GM12873 (cell line): ENCODE results near the gene MOSPD3.

Source experiments
- TF ChIP-seq, protein P1 (sequence below): IDR thresholded peaks from 2 replicates; pipeline ENCODE4 v1.5.1; 2012; ENCODE audit warnings: low read depth, mild to moderate bottlenecking, moderate library complexity, low read length, control low read depth; ENCODE audit not compliant: insufficient read depth; ENCODE audit errors: missing control alignments

The MOSPD3 gene

DNA sequence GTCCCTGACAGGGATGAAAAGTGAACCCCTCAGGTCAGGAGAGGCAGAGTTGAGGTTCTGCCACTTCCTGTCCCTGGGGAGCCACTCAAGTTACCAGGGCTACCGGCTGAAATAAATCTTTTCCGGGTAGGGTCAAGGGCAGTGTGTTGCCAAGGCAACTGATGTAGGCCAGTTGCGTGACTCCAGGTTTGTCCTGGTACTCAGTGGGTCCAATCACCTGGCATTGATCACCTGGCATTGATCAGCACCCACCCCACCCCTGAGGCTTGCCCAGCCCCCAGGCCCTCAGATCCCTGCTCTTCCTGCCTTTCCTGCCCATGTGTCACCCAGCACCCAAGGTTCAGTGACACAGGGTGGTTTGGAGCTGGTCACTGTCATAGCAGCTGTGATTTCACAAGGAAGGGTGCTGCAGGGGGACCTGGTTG, 44.6 kb upstream of the MOSPD3 start:
- TF ChIP-seq, protein P1, sequence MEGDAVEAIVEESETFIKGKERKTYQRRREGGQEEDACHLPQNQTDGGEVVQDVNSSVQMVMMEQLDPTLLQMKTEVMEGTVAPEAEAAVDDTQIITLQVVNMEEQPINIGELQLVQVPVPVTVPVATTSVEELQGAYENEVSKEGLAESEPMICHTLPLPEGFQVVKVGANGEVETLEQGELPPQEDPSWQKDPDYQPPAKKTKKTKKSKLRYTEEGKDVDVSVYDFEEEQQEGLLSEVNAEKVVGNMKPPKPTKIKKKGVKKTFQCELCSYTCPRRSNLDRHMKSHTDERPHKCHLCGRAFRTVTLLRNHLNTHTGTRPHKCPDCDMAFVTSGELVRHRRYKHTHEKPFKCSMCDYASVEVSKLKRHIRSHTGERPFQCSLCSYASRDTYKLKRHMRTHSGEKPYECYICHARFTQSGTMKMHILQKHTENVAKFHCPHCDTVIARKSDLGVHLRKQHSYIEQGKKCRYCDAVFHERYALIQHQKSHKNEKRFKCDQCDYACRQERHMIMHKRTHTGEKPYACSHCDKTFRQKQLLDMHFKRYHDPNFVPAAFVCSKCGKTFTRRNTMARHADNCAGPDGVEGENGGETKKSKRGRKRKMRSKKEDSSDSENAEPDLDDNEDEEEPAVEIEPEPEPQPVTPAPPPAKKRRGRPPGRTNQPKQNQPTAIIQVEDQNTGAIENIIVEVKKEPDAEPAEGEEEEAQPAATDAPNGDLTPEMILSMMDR, result no peak

DNA sequence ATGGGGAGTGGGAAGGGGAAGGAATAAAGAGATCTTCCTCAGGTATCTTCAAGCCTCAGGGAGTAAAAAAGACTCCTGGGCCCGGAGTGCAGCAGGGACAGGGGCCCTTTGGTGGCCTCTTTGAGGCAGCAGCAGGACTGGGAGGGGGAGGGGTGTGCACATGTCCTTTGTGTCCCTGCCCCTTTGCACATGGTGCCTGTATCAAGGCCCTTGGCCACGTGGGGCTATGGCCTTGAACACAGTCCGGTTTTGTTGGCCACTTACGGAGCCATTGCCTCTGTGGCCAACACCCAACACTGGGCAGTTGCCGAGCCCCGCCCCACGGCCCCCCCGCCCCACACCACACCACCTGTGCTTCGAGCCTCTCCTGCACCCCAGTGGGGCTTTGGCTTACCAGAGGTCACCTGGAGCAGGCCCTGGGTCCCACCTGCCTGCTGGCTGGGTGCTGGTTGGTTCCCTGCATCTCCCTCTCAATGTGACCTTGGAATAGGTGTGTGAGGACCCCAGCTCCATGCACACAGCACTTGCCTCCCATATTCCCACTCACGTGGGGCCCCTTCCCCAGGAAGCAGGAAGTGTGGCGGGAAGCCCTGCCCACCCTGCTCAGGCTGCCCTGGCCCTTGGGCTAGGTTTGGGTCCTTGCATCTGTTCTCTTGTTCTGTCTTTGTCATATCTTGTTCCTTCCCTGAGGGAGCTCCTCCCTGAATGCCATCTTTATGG, 44.0 kb upstream of the MOSPD3 start:
- TF ChIP-seq, protein P1, result no peak

DNA sequence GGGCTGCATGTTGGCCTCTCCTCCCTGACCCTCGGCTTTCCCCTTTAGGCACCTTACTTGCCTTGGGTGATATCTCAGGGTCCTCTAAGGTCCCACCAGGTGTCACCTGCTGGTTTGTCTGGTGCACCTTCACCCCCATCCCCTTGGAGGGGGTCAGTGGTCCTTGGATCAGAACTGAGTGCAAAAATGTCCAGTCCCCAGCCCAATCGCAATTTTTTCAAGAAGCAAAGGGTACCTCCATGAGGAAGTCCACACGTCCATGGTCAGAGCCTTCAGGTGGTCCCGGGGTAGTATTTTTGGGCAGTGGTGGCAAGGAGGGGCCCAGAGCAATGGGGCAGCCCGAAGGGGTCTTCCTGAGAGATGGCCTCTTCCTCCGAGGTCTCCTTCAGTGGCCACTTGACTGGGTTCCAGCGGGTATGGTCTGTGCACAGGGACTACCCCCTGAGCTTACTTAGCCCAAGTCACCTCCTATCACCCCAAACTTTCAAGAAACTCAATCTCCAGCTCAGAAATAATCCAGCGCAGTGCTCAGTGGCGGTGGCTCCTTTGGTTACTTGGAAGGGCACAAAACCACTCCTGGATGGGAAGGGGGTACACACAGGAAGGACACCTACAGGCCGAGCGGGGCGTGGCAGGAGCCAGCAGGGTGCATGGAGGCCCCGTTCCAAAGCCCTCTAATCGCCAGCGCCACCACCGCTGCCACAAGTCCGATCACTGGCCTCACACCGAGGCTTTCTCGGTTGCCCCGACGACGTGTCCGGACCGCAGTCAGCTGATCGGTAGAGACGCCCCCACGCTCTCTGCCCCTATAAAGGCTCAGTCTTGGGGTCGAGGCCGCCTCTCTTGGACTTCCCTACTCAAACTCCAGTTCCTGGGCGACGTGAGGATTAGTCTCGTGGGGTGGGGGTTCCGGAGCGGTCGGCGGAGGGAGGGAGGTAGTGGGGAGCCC, 43.2 kb upstream of the MOSPD3 start:
- TF ChIP-seq, protein P1, result peak; percentile 65

DNA sequence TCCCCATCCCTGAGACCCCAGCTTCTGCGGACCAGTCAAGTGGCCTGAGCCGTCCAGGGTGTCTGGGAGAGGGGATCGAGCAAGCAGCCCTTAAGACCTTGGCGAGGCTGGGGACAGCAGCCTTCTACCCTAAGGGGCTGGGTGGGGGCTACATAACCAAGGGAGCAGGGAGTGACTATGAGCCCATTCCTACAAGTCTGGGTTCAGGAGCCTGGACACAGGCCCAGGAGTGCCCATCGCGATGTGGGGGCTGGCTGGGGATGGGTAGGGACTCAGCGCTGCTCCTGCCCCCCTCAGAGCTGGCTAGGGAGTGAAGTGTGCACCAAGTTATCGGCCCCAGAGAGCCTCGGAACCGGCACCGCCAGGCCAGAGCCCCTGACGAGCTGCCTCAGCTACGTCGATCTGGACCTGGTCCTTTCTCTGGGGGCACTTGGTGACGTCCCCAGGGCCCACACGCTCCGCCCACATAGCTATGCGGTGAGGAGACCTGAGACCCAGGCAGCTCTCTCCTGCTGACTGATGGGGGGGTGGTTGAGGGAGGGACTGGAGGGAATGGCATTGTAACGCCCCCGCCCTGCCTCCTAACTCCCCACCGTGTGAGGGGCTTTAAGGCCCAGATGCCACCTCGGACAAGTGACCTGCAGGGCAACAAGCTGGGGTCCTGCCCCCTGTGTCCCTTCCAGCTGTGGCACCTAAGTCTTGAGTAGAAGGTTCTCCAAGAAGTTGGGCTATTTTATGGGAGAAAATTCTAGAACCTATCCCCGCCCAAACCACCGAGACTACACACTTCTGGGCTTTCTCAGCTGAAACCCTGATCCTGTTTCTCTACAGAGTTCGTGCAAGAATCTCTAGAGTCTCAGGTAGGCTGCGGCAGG, 41.1 kb upstream of the MOSPD3 start:
- TF ChIP-seq, protein P1, result no peak

DNA sequence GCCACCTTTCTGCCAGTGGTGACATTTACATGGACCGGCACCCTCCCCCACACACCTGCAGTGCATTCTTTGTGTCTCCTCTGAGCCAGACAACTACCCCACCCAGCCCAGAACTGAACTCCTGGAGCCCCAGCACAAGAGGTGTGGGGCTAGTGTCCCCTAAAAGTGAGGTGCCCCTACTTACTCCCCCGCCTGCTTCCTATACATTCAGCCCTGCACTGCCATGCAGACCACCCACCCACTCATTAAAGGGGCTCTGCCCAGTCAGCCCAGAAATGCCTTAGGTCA, 40.6 kb upstream of the MOSPD3 start:
- TF ChIP-seq, protein P1, result no peak

DNA sequence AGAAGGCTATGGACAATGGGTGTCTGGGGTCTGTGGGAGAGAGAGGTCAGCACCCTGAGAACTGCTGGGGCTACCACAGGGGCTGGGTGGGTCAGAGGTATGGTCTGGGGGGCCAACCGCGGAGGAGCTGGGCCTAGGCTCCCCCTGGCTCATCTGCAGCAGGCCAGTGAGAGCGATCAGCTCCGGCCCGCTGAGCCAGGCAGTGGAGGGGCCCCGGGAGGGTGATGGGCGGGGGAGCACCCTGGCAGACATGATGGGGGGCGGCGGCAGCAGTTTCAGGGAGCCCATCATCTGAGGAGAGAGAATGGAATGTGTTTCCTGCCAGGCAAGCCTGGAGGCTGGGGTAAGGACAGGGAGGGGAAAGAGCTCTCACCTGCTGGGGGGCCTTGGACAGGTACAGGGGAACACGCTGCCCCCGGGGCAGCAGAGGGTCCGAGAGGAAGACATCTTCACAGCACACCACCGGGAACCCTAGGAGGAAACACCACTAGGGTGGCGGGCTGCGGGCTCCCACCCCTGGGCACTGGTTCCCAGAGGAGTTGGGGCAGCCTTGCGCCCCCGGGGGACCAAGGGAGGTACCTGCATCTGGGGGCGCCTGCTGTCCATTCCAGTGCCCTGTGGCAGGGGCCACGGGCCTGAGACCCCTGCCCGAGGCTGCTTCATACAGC, 39.9 kb upstream of the MOSPD3 start:
- TF ChIP-seq, protein P1, result no peak
